H7 (cell line): ENCODE data around the gene NFS1. TPM values are rescaled to one million over a fixed set of nuclear protein-coding genes. Genes with fewer than 3 reads are reported as not detected.
"Not testable (repeated sequence)": the region's sequence is repeated elsewhere in the genome, so short reads cannot be mapped to it uniquely, and the experiment has no call there.

Source experiments
- DNase-seq: peaks from one replicate; pipeline ENCODE4 v3.0.0; 2012
- H3K27me3 ChIP-seq: 2 replicates; pipeline ENCODE4 v1.6.0; 2011; ENCODE audit warnings: mild to moderate bottlenecking, low read length; ENCODE audit not compliant: control insufficient read depth, insufficient read depth
- H3K36me3 ChIP-seq: replicated peaks from 2 replicates; pipeline ENCODE4 v1.5.1; 2011; ENCODE audit warnings: low read length; ENCODE audit not compliant: control insufficient read depth, insufficient read depth
- H3K4me3 ChIP-seq: 2 replicates; pipeline ENCODE4 v1.5.1; 2011; ENCODE audit warnings: low read depth, mild to moderate bottlenecking, control low read depth, low read length, moderate library complexity; ENCODE audit not compliant: insufficient read depth
- total RNA-seq: library from RNA; depleted of rRNA; stranded (reverse); fragments of >200 nt; shearing (Covaris generic); gene quantifications from 2 replicates; pipeline ENCODE4 v1.2.3, GENCODE V29; 2014

NFS1 gene
- total RNA-seq, 1 experiment from 2014 or later: 60.6 TPM

- no peak overlapping the region for H3K4me3 ChIP-seq
- peaks cover 76% of the 10 kb centered on the region for H3K36me3 ChIP-seq
- no peak for DNase-seq
- H3K27me3 ChIP-seq: no peaks in the 10 kb centered on the region
Observed at GRCh38 chr20:35720165-35721123, 21.3 kb upstream of the NFS1 start.

GRCh38 chr20:35719717-35720116, 20.6 kb upstream of the NFS1 start:
- no peak overlapping the region for H3K4me3 ChIP-seq
- DNase-seq: no peak
- H3K36me3 ChIP-seq: peaks cover 76% of the 10 kb centered on the region

GRCh38 chr20:35718972-35719635, 20.0 kb upstream of the NFS1 start:
- Histone ChIP-seq H3K4me3 (no peak overlapping the region), H3K27me3 (no peaks in the 10 kb centered on the region), H3K36me3 (peaks cover 74% of the 10 kb centered on the region)
- DNase-seq: no peak

More at GRCh38 chr20:35719717-35720116, 20.6 kb upstream of the NFS1 start:
- no peaks in the 10 kb centered on the region for H3K27me3 ChIP-seq

GRCh38 chr20:35718321-35718720, 19.2 kb upstream of the NFS1 start:
- H3K4me3 ChIP-seq, DNase-seq, H3K27me3 ChIP-seq: not testable (repeated sequence)
- peaks cover 74% of the 10 kb centered on the region for H3K36me3 ChIP-seq

DNA sequence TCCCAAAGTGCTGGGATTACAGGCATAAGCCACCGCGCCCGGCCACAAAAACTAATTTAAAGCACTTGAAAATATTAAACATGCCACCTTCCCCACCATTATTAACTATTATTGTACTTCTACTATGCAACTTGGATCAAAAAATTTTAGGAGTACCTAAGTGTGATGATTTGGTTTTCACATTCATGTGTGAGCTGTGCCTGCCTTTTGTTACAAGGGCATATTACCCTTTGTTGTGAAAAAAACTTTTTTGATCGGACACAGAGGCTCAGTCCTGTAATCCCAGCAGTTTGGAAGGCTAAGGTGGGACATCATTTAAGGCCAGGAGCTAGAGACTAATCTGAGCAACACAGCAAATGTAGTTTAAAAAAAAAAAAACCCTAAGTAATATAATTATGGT, 17.2 kb upstream of the NFS1 start:
- no peak overlapping the region for H3K4me3 ChIP-seq
- DNase-seq: no peak
- H3K27me3 ChIP-seq: no peaks in the 10 kb centered on the region
- peaks cover 76% of the 10 kb centered on the region for H3K36me3 ChIP-seq

GRCh38 chr20:35715652-35716051, 16.5 kb upstream of the NFS1 start:
- H3K27me3 ChIP-seq: no peaks in the 10 kb centered on the region
- DNase-seq: no peak
- H3K36me3 ChIP-seq: peaks cover 74% of the 10 kb centered on the region
- no peak overlapping the region for H3K4me3 ChIP-seq

GRCh38 chr20:35714127-35714526, 15.0 kb upstream of the NFS1 start:
- no peak for DNase-seq
- H3K4me3 ChIP-seq: no peak overlapping the region
- H3K36me3 ChIP-seq: peaks cover 66% of the 10 kb centered on the region
- H3K27me3 ChIP-seq: no peaks in the 10 kb centered on the region

GRCh38 chr20:35713120-35713519, 14.0 kb upstream of the NFS1 start:
- H3K4me3 ChIP-seq, DNase-seq, H3K27me3 ChIP-seq: not testable (repeated sequence)
- H3K36me3 ChIP-seq: peaks cover 60% of the 10 kb centered on the region

DNA sequence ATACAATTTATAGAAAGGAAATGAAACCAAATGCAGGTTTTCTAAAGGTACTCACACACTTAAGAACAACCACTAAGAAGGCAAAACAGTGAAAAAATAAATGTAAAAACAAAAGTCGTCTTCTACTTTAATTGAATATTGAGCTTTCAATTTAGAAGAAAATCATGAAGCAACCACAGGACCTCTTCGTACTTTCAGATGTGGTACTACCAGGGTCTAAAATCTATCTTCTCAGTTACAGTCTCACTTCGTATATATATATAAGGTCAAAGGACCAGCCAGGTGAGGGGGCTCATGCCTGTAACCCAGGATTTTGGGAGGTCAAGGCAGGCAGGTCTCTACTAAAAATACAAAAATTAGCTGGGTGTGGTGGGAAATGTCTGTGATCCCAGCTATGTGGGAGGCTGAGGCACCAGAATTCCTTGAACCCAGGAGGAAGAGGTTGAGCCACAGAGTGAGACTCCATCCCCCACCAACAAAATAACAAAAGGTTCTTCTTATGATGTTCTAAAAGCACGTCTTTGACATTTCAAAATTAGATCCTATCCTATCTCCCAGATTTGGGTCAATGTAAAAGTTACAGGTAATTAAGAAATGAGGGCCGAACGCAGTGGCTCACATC, 12.5 kb upstream of the NFS1 start:
- no peak for DNase-seq
- H3K27me3 ChIP-seq: no peaks in the 10 kb centered on the region
- peaks cover 61% of the 10 kb centered on the region for H3K36me3 ChIP-seq
- H3K4me3 ChIP-seq: no peak overlapping the region

DNA sequence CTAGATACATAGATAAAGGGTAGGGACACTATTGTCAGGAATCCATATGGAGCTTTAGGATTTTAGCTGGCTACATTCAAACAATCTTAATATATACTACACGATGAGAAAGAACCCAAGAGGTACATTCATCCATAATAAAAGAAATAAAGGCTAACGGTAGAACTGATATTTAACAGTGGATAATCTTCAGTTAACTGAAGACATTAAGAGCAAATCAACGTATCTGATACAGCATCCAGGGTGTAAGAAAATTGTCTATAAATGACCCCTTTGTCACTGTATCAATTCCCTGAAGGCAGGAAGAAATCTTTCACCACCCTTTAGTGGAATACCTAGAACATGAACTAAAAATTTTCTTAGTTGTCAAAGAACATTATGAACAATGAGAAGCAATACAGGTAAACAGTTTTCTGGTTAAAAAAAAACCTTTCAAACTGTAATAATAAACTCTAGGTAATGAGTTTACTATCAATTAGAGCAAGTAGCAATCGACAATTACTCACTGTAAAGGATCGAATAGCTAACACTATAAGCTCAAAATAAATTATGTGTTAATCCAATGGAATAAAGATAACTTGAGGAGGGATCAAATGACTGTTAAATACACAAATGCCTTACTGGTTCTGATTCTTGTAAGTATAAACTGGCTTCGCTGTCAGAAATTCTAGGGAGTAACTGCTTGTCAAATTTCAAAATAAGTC, 11.9 kb upstream of the NFS1 start:
- H3K36me3 ChIP-seq: peaks cover 58% of the 10 kb centered on the region
- no peak for DNase-seq
- no peaks in the 10 kb centered on the region for H3K27me3 ChIP-seq
- no peak overlapping the region for H3K4me3 ChIP-seq

GRCh38 chr20:35710039-35710438, 10.9 kb upstream of the NFS1 start:
- Histone ChIP-seq H3K27me3 (no peaks in the 10 kb centered on the region), H3K4me3 (no peak overlapping the region), H3K36me3 (peaks cover 58% of the 10 kb centered on the region)
- no peak for DNase-seq

DNA sequence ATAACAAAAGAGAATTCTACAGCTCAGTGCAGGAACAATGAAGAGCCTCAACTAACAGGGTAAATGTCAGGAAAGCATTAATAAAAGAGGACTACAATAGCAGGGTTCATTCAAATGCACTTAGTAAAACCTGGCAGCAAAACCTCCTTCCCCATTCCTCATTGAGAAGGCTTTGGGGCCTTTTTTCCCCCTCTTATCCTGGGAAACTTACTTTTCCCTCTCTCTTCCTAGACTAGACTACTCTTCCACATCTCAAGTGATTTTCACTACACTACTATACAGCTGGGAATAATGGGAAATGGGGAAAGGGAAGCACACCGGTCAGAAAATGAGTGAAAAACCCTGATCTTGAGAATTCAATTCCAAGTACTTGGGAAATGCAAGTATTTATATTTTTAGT, 10.1 kb upstream of the NFS1 start:
- DNase-seq: no peak
- Histone ChIP-seq H3K27me3 (no peaks in the 10 kb centered on the region), H3K36me3 (peaks cover 61% of the 10 kb centered on the region), H3K4me3 (no peak overlapping the region)

- no peak for DNase-seq
- H3K4me3 ChIP-seq: no peak overlapping the region
- H3K36me3 ChIP-seq: peaks cover 59% of the 10 kb centered on the region
- no peaks in the 10 kb centered on the region for H3K27me3 ChIP-seq
Observed at GRCh38 chr20:35708502-35708901, 9.3 kb upstream of the NFS1 start.
